Sigmoid colon (tissue), 7 donors: ENCODE data around the gene LHFPL5. TPM values are rescaled to one million over a fixed set of nuclear protein-coding genes. Genes with fewer than 3 reads are reported as not detected.

Experiments
- DNase-seq: peaks from one replicate; pipeline ENCODE4 v3.0.0-alpha.2; 2019
- H3K27ac ChIP-seq, 4 donors: fragments of 200-600 bp; sonication (generic); one replicate each; pipeline ENCODE4 v1.5.1; 2016 to 2019; ENCODE audit warnings: mild to moderate bottlenecking in 1 of 4
- H3K27me3 ChIP-seq, 3 donors: fragments of 200-600 bp; sonication (generic); one replicate each; pipeline ENCODE4 v1.5.1; 2019; ENCODE audit warnings: mild to moderate bottlenecking in 1 of 3
- H3K36me3 ChIP-seq, 4 donors: fragments of 200-600 bp; sonication (generic); one replicate each; pipeline ENCODE4 v1.5.1; 2016 to 2019
- H3K4me1 ChIP-seq, 4 donors: fragments of 200-600 bp; sonication (generic); one replicate each; pipeline ENCODE4 v1.5.1; 2017 to 2019
- H3K4me3 ChIP-seq, 4 donors: fragments of 200-600 bp; sonication (generic); one replicate each; pipeline ENCODE4 v1.5.1; 2017 to 2019; ENCODE audit warnings: mild to moderate bottlenecking in 2 of 4, moderate library complexity in 1 of 4
- H3K9me3 ChIP-seq, 4 donors: fragments of 200-600 bp in 3 of 4; sonication (generic) in 3 of 4; one replicate each; pipeline versions ENCODE4 v1.5.1 to v1.6.1; 2013 to 2019
- CTCF ChIP-seq, 4 experiments: fragments of 450-650 bp in 3 of 4; fragments of 200-600 bp in 1 of 4; IDR thresholded peaks; one replicate each; pipeline ENCODE4 v1.5.1; 2016 to 2019; ENCODE audit warnings: antibody characterized with exemption in 4 of 4, mild to moderate bottlenecking in 3 of 4, moderate library complexity in 2 of 4
- EP300 ChIP-seq, 4 donors: sonication (generic); formaldehyde crosslinking; IDR thresholded peaks; one replicate each; pipeline ENCODE4 v1.6.1; 2017; ENCODE audit warnings: antibody characterized with exemption in 4 of 4
- POLR2A ChIP-seq, 2 donors: fragments of 450-650 bp; IDR thresholded peaks; one replicate each; pipeline ENCODE4 v1.6.1; 2016; ENCODE audit warnings: antibody characterized with exemption in 2 of 2, mild to moderate bottlenecking in 2 of 2, moderate library complexity in 2 of 2
- POLR2AphosphoS5 ChIP-seq, 4 donors: sonication (generic); formaldehyde crosslinking; IDR thresholded peaks; one replicate each; pipeline ENCODE4 v1.6.1; 2017; ENCODE audit warnings: antibody characterized with exemption in 4 of 4
- WGBS, 2 donors: extraction: QIAGEN DNeasy Blood & Tissue Kit; methylation state at CpG; one replicate each; pipeline ENCODE4 v1.1.7; 2013; 5-methylcytosine and 5-hydroxymethylcytosine counted together
- intact Hi-C: fragments of 100-400 bp; cut with DNase I; formaldehyde crosslinking; loops from one replicate; pipeline ENCODE4 v1.15.1; 2023
- polyA plus RNA-seq, 3 donors: library from polyadenylated mRNA; stranded (reverse); fragments of 200-250 nt; gene quantifications; one replicate each; pipeline ENCODE4 v1.2.3, GENCODE V29; 2013
- total RNA-seq, 4 donors: library from RNA; depleted of rRNA; stranded (reverse); fragments of >200 nt; gene quantifications; one replicate each; pipeline ENCODE4 v1.1.0, GENCODE V29; 2016
- donor health status: healthy with polysubstance abuse.
- donor health status: Bipolar disorder and iron deficiency.
- donor health status: healthy.

LHFPL5 gene
- total and polyA plus RNA-seq, 7 donors, result 0.12 to 0.46 (median 0.27) TPM; not detected in 4

GRCh38 chr6:35817515-35817914 is 12.4 kb downstream of the LHFPL5 start:
- Histone ChIP-seq H3K9me3 (peaks cover 0 to 9% (median 2%) of the 10 kb centered on the region in 4 donors), H3K27ac (no peak overlapping the region), H3K4me1 (no peaks in the 10 kb centered on the region), H3K4me3 (no peak overlapping the region), H3K36me3 (no peaks in the 10 kb centered on the region), H3K27me3 (peaks cover 0 to 4% (median 0%) of the 10 kb centered on the region in 3 donors)
- no peak for DNase-seq
- intact Hi-C loops, result no loop called here
- TF ChIP-seq POLR2AphosphoS5 (IDR thresholded peaks at IDR 0.05), result no peak
- no peak for TF ChIP-seq POLR2A (IDR thresholded peaks at IDR 0.05)
- TF ChIP-seq EP300 (IDR thresholded peaks at IDR 0.05), result no peak
- TF ChIP-seq CTCF (IDR thresholded peaks at IDR 0.05), result no peak

GRCh38 chr6:35823601-35824000 is 18.4 kb downstream of the LHFPL5 start:
- intact Hi-C loops, result no loop called here

GRCh38 chr6:35824552-35825192 is 19.5 kb downstream of the LHFPL5 start:
- Histone ChIP-seq H3K4me3 (no peak overlapping the region), H3K27ac (no peak overlapping the region), H3K9me3 (no peaks in the 10 kb centered on the region), H3K4me1 (no peaks in the 10 kb centered on the region), H3K27me3 (no peaks in the 10 kb centered on the region), H3K36me3 (no peaks in the 10 kb centered on the region)
- WGBS, 2 donors, result 83 to 87% methylated on average over 5 of the region's 5 CpGs
- intact Hi-C loops, result no loop called here
- TF ChIP-seq EP300 (IDR thresholded peaks at IDR 0.05), result no peak
- no peak for TF ChIP-seq POLR2AphosphoS5 (IDR thresholded peaks at IDR 0.05)
- TF ChIP-seq POLR2A (IDR thresholded peaks at IDR 0.05), result no peak
- no peak for DNase-seq

More at GRCh38 chr6:35823601-35824000, 18.4 kb downstream of the LHFPL5 start:
- WGBS, 2 donors, result 93 to 95% methylated on average over 2 of the region's 2 CpGs
- Histone ChIP-seq H3K4me3 (no peak overlapping the region), H3K27me3 (no peaks in the 10 kb centered on the region), H3K9me3 (no peaks in the 10 kb centered on the region), H3K27ac (no peak overlapping the region), H3K36me3 (no peaks in the 10 kb centered on the region), H3K4me1 (no peaks in the 10 kb centered on the region)
- DNase-seq, result no peak
- TF ChIP-seq CTCF (IDR thresholded peaks at IDR 0.05), result no peak

GRCh38 chr6:35829306-35829705 is 24.2 kb downstream of the LHFPL5 start:
- intact Hi-C loops, result no loop called here
- no peaks in the 10 kb centered on the region for H3K27me3 ChIP-seq
- peaks cover 0 to 10% (median 0%) of the 10 kb centered on the region in 4 donors for H3K36me3 ChIP-seq
- 91 to 94% methylated on average over 5 of the region's 5 CpGs for WGBS, 2 donors
- no peak overlapping the region for H3K4me3 ChIP-seq
- H3K4me1 ChIP-seq, result no peaks in the 10 kb centered on the region
- H3K9me3 ChIP-seq, result no peaks in the 10 kb centered on the region
- DNase-seq, result no peak
- H3K27ac ChIP-seq, result no peak overlapping the region
- TF ChIP-seq POLR2AphosphoS5 (IDR thresholded peaks at IDR 0.05) (no peak), EP300 (IDR thresholded peaks at IDR 0.05) (no peak), POLR2A (IDR thresholded peaks at IDR 0.05) (no peak)

GRCh38 chr6:35831257-35832007 is 26.3 kb downstream of the LHFPL5 start:
- no peak for DNase-seq
- no peak overlapping the region for H3K4me3 ChIP-seq
- TF ChIP-seq CTCF (IDR thresholded peaks at IDR 0.05), result no peak
- TF ChIP-seq POLR2A (IDR thresholded peaks at IDR 0.05), result no peak
- TF ChIP-seq POLR2AphosphoS5 (IDR thresholded peaks at IDR 0.05), result no peak
- TF ChIP-seq EP300 (IDR thresholded peaks at IDR 0.05), result no peak
- H3K9me3 ChIP-seq, result no peaks in the 10 kb centered on the region
- H3K4me1 ChIP-seq, result no peaks in the 10 kb centered on the region
- no peak overlapping the region for H3K27ac ChIP-seq
- no peaks in the 10 kb centered on the region for H3K27me3 ChIP-seq
- peaks cover 0 to 25% (median 2%) of the 10 kb centered on the region in 4 donors for H3K36me3 ChIP-seq
- intact Hi-C loops, result no loop called here
- 67 to 82% methylated on average over 5 of the region's 5 CpGs for WGBS, 2 donors
